PC-9 (cell line): Measurements from ENCODE around the gene KAT7. TPM values are rescaled to one million over a fixed set of nuclear protein-coding genes. Genes with fewer than 3 reads are reported as not detected.

ENCODE experiments used
- BruUV-seq: library from RNA; stranded (reverse); fragments of 400-500 nt; replicated peaks from 2 replicates; lab custom pipeline; 2021; lab: Mats Ljungman, UMichigan
- CTCF ChIA-PET: fragments of 300-600 bp; sonication (Branson Sonifier 250); formaldehyde crosslinking; loops from one replicate; lab custom pipeline; 2022; ENCODE audit warnings: antibody characterized with exemption; lab: Charles Lee
- POLR2A ChIA-PET: fragments of 300-600 bp; sonication (Branson Sonifier 250); formaldehyde crosslinking; loops from one replicate; lab custom pipeline; 2022; ENCODE audit warnings: antibody characterized with exemption; ENCODE audit not compliant: unreplicated experiment; lab: Charles Lee
- DNase-seq, 2 experiments: peaks; one replicate each; pipeline versions ENCODE4 v3.0.0 to v3.0.0-alpha.2; 2015 to 2022; ENCODE audit warnings: mixed read lengths in 1 of 2
- H2AFZ ChIP-seq: fragments of 200-600 bp; sonication (generic); 2 replicates; pipeline ENCODE4 v1.8.1; 2017; ENCODE audit warnings: antibody characterized with exemption
- H3F3A ChIP-seq: fragments of 200-600 bp; sonication (generic); 2 replicates; pipeline ENCODE4 v1.8.1; 2017; ENCODE audit warnings: antibody characterized with exemption, mild to moderate bottlenecking, low read depth; ENCODE audit not compliant: insufficient read depth
- H3K27ac ChIP-seq: fragments of 200-600 bp; sonication (generic); 2 replicates; pipeline ENCODE4 v1.6.1; 2016; ENCODE audit warnings: mixed run types
- H3K27me3 ChIP-seq: fragments of 200-600 bp; sonication (generic); 2 replicates; pipeline ENCODE4 v1.6.1; 2016; ENCODE audit warnings: low read depth, mixed run types; ENCODE audit not compliant: insufficient read depth
- H3K36me3 ChIP-seq: fragments of 200-600 bp; sonication (generic); 2 replicates; pipeline ENCODE4 v1.6.1; 2016; ENCODE audit warnings: low read depth, mixed run types
- H3K4me1 ChIP-seq: fragments of 200-600 bp; sonication (generic); replicated peaks from 2 replicates; pipeline ENCODE4 v1.6.1; 2016; ENCODE audit warnings: mixed run types; ENCODE audit not compliant: insufficient read depth
- H3K4me2 ChIP-seq: fragments of 200-600 bp; sonication (generic); 2 replicates; pipeline ENCODE4 v1.6.1; 2017; ENCODE audit warnings: mixed run types
- H3K4me3 ChIP-seq: fragments of 200-600 bp; sonication (generic); 2 replicates; pipeline ENCODE4 v1.6.1; 2016; ENCODE audit warnings: mixed run types
- H3K79me2 ChIP-seq: fragments of 200-600 bp; sonication (generic); 2 replicates; pipeline ENCODE4 v1.6.1; 2017; ENCODE audit warnings: low read depth, mixed run types
- H3K9me2 ChIP-seq: fragments of 200-600 bp; sonication (generic); 2 replicates; pipeline ENCODE4 v1.8.1; 2017; ENCODE audit warnings: mild to moderate bottlenecking; ENCODE audit not compliant: insufficient read depth
- H3K9me3 ChIP-seq: fragments of 200-600 bp; sonication (generic); 2 replicates; pipeline ENCODE4 v1.8.1; 2016; ENCODE audit warnings: low read depth; ENCODE audit not compliant: insufficient read depth
- H4K20me1 ChIP-seq: fragments of 200-600 bp; sonication (generic); 2 replicates; pipeline ENCODE4 v1.8.1; 2017; ENCODE audit not compliant: insufficient read depth
- CTCF ChIP-seq: fragments of 200-600 bp; sonication (generic); conservative IDR thresholded peaks from 2 replicates; pipeline ENCODE4 v1.6.1; 2017; ENCODE audit warnings: mixed run types, antibody characterized with exemption, mild to moderate bottlenecking, moderate library complexity
- EZH2 ChIP-seq: fragments of 200-600 bp; sonication (generic); IDR thresholded peaks from 2 replicates; pipeline ENCODE4 v1.8.0; 2017; ENCODE audit warnings: antibody characterized with exemption, low read depth
- intact Hi-C: fragments of 100-400 bp; cut with micrococcal nuclease; formaldehyde crosslinking; loops from one replicate; pipeline ENCODE4 v1.10.0; 2022; ENCODE audit not compliant: unreplicated experiment
- total RNA-seq: library from RNA; stranded (reverse); gene quantifications from 2 replicates; pipeline ENCODE4 v1.2.3, GENCODE V29; 2021

Gene KAT7
- total RNA-seq, 1 experiment from 2014 or later, result 57.0 TPM

GRCh38 chr17:49845321-49845720 lies 56.8 kb downstream of the KAT7 start:
- Histone ChIP-seq H3K9me2 (no peaks in the 10 kb centered on the region), H3K4me2 (no peak overlapping the region), H3K9me3 (no peaks in the 10 kb centered on the region), H2AFZ (no peak overlapping the region), H3F3A (peaks cover 16% of the 10 kb centered on the region; the same call in 1 of the 2 replicates), H3K36me3 (0 out of 2 replicates have a peak, but pooled peaks cover 4% of the 10 kb centered on the region), H3K4me1 (no peaks in the 10 kb centered on the region), H3K27me3 (peaks cover 4% of the 10 kb centered on the region), H3K4me3 (no peak overlapping the region), H4K20me1 (no peaks in the 10 kb centered on the region), H3K79me2 (no peaks in the 10 kb centered on the region), H3K27ac (no peak overlapping the region)
- intact Hi-C loops, result no loop called here
- CTCF ChIA-PET, result interaction anchor here (0.6 kb wide), 1 partner anchor 16 kb away, joined by 11 read pairs; no protein-coding TSS in a partner anchor
- TF ChIP-seq CTCF (no peak), EZH2 (no peak)
- no peak for DNase-seq
- no TSS peak for BruUV-seq
- POLR2A ChIA-PET, result no interaction called here

GRCh38 chr17:49846938-49847712 lies 58.6 kb downstream of the KAT7 start:
- no peaks in the 10 kb centered on the region for H3K9me3 ChIP-seq
- CTCF ChIA-PET, result interaction anchor here (0.5 kb wide), 1 partner anchor 332 kb away, joined by 3 read pairs; no protein-coding TSS in a partner anchor
- no TSS peak for BruUV-seq
- H3K36me3 ChIP-seq, result 0 out of 2 replicates have a peak, but pooled peaks cover 4% of the 10 kb centered on the region
- peaks cover 18% of the 10 kb centered on the region for H3K27me3 ChIP-seq
- intact Hi-C loops, result no loop called here
- no peak for DNase-seq
- no peak overlapping the region for H3K4me3 ChIP-seq
- peaks cover 5% of the 10 kb centered on the region for H3K4me1 ChIP-seq
- POLR2A ChIA-PET, result interaction anchor here (0.6 kb wide), 1 partner anchor 47 kb away, joined by 10 read pairs; no protein-coding TSS in a partner anchor
- TF ChIP-seq EZH2 (no peak), CTCF (no peak)
- H3K79me2 ChIP-seq, result no peaks in the 10 kb centered on the region
- H2AFZ ChIP-seq, result no peak overlapping the region
- peaks cover 13% of the 10 kb centered on the region; the same call in 1 of the 2 replicates for H3F3A ChIP-seq
- H3K27ac ChIP-seq, result no peak overlapping the region
- no peaks in the 10 kb centered on the region for H4K20me1 ChIP-seq
- no peak overlapping the region for H3K4me2 ChIP-seq
- no peaks in the 10 kb centered on the region for H3K9me2 ChIP-seq

GRCh38 chr17:49848019-49848473 lies 59.6 kb downstream of the KAT7 start, which contains the start of gene TAC4:
TAC4 (minus strand) TSS chr17:49848069; CDS start chr17:49848017, 52 bp downstream.
- H3K36me3 ChIP-seq, result no peaks in the 10 kb centered on the region
- ChIA-PET CTCF (interaction anchor here (0.6 kb wide), 1 partner anchor 149 kb away, joined by 3 read pairs; no protein-coding TSS in a partner anchor), POLR2A (interaction anchor here (0.6 kb wide), 1 partner anchor 48 kb away, joined by 10 read pairs; no protein-coding TSS in a partner anchor)
- DNase-seq, result no peak
- no peaks in the 10 kb centered on the region for H4K20me1 ChIP-seq
- no peak within 1 kb of the TSS for H3K27ac ChIP-seq
- H3K4me2 ChIP-seq, result no peak within 1 kb of the TSS
- TF ChIP-seq EZH2, result no peak
- no peak for TF ChIP-seq CTCF
- peaks cover 5% of the 10 kb centered on the region for H3K4me1 ChIP-seq
- peaks cover 28% of the 10 kb centered on the region for H3K27me3 ChIP-seq
- no TSS peak for BruUV-seq
- 0 out of 2 replicates have a peak, but pooled peaks cover 5% of the 10 kb centered on the region for H3F3A ChIP-seq
- H3K9me2 ChIP-seq, result no peaks in the 10 kb centered on the region
- H3K4me3 ChIP-seq, result no peak within 1 kb of the TSS
- no peaks in the 10 kb centered on the region for H3K9me3 ChIP-seq
- no peaks in the 10 kb centered on the region for H3K79me2 ChIP-seq
- no peak within 1 kb of the TSS for H2AFZ ChIP-seq
- intact Hi-C loops, result no loop called here
